GM10847 (cell line): ENCODE results near the gene KIAA0408.

Experiments used
- POLR2A ChIP-seq: IDR thresholded peaks from 2 replicates; pipeline ENCODE4 v1.6.1; 2011; ENCODE audit not compliant: insufficient read length; ENCODE audit errors: extremely low read depth

The KIAA0408 gene

DNA sequence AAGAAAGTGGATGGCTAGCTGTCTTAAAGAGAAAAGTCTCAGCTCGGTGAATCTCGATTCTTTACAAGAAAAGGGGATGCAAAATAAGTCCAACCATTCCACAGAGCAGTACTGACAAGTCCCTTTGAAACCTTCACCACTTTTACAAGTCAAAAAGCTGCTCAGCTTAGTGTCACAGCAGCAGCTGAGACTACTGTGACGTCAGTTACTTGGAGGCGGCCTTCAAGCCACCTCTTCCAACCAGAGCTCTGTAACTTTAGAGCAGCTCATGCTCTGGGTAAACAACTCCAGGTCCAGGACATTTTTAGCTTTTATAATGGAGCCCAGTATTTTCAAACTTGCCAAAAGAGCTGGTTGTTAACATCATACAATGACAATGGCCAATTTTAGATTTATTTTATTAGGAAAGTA lies at the start of gene KIAA0408:
Gene KIAA0408 (minus strand): TSS at position 159 of the 411 bp plus-strand sequence. CDS start 5,408 bp downstream, outside the sequence.
- TF ChIP-seq POLR2A, result no peak

DNA sequence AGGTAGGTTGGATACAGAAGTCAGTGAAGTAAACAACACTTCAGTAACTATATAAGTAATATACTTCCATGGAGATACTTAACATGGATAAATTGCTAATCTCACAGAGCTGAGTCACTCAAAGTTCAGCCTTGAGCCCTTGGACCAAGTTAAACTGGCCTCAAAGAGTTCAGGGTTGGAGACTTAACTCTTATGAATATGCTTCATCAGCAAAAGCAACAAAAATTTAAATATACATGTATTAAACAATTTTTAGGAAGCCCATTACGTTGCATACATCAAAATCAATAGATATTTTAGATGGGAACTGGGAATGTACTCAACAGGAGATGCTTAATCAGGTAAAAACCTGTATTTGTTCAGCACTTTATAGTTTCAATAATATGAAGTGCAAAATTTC lies 47.7 kb upstream of the KIAA0408 start:
- no peak for TF ChIP-seq POLR2A

DNA sequence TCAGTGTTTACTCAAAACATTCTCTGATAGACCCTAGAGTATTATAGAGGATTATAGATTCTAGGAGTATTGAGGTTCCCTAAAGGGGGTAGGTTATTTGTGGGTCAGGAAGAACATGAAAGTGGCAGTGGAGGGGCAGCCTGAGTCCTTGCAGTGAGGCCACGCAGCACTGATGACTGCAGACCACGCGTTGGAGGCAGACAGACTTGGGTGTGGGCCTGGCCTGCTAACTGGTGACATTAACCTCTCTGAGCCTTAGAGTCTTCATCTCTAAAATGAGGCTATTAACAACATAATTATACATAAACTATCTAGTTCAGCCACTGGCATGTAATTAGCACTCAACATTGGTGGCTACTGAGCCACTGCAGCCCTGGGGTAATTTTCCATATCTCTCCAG lies 43.8 kb upstream of the KIAA0408 start:
- no peak for TF ChIP-seq POLR2A

DNA sequence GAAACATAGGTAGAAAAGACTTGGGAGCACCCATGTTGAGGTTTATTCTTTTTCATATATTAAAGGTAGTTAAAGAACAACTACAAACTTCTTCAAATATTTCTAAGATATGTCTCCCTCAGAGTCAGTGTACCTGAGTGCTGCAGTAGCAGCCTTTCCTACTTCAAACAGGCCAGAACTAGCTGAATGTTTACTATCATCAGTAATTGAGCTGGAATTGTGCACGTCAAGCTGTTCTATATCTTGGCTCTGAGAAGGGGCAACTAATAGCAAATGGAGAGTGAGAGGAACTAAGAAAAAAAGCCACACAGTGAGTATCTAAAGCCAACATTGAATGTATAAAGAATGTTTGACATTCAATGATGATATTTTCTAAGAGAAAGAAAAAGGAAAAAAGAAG lies 38.2 kb upstream of the KIAA0408 start:
- no peak for TF ChIP-seq POLR2A

DNA sequence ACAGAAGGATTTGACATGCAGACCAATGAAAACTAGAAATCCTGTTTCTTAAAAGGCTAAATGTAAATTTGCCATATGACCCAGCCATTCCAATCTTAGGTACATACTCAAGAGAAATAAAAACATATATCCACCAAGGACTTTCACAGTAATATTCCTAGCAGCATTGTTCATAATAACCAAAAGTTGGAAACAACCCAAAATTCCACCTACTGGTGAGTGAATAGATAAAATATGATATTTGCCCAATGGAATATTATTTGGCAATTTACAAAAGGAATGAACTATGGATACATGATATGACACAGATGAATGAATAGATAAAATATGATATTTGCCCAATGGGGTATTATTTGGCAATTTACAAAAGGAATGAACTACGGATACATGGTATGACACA lies 37.3 kb upstream of the KIAA0408 start:
- no peak for TF ChIP-seq POLR2A

DNA sequence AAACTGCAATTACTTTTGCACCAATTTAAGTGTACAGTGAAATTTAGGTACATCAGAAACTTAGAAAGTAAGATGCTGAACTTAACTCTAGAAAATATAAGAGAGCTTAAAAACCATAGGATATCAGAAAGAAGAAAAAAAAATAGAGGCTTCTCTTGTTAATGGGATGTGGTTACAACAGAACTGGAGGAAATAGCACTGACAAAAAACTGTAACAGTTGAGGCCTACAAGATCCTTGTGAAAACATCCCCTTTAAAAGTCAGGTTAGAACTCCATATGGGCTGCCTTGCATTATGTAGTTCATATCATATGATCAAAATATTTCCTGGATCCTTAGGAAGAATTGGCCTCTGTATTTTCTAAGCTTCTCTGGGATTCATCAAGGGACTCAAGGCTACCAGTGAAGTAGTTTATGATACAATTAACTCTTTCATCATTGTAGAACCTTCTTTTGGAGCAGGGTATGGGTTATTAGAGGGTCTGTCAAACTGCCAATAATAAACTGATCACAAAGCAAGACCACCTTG lies 35.1 kb upstream of the KIAA0408 start:
- no peak for TF ChIP-seq POLR2A

DNA sequence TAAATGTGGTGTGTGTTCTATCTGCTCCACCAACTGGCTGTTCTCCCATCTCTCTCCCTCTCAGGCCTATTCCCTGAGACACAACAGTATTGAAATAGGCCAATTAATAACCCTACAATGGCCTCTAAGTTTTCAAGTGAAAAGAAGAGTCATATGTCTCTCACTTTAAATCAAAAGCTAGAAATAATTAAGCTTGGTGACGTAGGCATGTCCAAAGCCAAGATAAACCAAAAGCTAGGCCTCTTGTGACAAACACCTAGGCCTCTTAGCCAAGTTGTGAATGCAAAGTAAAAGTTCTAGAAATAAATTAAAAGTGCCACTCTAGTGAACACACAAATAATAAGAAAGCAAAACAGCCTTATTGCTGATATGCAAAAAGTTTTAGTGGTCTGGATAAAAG lies 30.1 kb upstream of the KIAA0408 start:
- no peak for TF ChIP-seq POLR2A

DNA sequence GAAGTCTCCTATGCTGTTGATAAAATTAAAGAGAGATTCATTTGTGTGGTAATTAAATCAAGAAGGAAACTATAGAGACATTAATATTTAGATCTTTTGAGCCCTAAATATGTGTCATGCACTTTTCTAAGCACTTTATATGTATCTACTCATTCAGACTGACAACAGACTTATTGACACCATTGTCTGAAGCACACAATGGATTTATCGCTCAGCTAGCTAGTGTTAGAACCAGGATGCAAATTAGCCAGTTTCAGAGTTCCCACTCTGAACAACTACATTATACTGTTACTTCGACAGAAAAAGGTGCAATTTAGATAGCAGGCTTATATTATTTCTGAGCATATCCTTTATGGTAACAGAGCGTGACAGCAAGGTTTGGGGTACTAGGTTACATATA lies 27.7 kb upstream of the KIAA0408 start:
- TF ChIP-seq POLR2A, result no peak

DNA sequence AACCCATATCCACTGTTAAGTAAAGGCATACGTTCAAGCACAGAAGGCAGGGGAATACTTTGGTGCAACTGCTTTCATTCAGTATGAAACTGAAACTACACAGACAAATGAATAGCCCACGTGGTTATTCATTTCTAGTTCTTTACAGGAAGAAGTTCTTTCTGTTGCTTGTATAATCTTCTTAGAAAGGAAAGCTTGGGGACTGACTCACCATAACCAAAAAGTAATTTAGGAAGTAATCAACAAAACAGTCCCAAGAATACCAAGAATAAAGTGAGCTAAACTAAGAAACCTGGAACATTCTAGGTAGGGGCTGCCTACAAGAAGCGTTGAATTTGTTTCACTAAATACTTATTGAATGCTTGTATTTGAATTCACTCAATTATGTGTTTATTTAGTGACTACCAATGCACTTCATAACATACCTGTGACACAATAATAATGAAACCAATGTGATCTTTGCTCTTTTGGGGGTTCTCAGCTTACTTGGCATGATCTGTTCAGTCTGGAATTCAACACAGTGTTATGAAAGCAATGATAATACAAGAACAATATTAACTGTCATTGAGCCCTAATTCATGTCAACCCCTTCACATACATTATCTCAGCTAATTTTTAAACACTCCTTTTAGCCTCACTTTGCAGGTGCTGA lies 25.1 kb upstream of the KIAA0408 start:
- no peak for TF ChIP-seq POLR2A

DNA sequence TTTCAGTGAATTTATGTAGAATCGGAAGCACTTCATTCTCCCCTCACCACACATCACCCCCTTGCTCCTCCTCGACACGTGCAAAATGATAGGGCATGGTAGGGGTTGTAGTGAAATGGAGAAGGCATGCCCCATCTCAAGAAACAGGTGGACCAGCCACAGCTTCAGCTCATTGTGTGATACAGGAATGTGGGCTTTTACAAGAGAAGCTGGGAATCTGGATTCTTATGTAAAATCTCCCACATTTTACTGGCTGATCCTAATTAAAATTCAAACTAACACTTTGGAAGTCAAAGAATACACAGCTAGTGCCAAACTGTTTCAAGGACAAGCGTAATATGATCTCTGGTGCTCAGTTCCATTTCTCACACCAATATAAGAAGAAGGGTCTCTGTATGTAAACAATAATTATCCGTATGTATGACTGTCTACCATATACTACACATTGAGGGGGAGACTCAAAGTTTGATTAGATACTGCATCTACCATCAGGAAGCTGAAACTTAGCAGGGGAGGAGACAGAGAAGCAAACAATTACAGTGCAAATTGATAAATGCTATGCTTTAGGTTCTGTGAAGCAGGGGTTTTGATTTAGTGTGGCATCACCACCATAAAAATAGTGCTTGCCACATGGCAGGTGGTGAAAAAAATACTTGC lies 24.3 kb upstream of the KIAA0408 start:
- TF ChIP-seq POLR2A, result no peak

DNA sequence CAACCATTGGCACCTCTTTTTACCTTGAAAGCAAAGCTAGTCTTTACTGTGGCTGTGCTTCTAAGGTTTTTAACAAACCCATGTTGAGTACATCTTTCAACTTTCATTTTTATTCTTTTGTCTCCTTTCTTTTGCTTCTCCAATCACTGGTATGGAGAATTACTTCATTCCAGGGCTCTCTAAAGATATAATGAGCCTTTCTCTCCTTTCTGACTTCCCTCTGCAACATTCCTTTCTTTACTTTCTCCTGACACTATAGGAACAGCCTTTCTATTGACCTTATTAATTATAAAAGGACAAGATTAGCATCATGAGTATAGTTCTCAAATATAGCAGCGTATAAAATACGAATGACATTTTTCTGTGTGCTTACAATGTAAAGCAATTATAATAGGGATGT lies 23.1 kb upstream of the KIAA0408 start:
- TF ChIP-seq POLR2A, result no peak

DNA sequence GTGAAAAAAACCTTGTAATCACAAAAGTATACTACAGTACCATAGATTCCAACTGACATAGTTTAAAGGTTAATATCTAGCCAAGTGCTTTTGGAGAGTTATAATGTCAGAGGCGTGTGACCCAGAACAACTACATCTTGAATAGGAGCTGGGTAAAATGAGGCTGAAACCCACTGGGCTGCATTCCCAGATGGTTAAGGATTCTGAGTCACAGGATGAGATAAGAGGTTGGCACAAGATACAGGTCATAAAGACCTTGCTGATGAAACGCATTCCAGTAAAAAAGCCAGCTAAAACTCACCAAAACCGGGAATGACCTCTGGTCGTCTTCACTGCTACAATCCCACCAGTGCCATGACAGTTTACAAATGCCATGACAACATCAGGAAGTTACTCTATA lies 22.4 kb upstream of the KIAA0408 start:
- TF ChIP-seq POLR2A, result no peak

DNA sequence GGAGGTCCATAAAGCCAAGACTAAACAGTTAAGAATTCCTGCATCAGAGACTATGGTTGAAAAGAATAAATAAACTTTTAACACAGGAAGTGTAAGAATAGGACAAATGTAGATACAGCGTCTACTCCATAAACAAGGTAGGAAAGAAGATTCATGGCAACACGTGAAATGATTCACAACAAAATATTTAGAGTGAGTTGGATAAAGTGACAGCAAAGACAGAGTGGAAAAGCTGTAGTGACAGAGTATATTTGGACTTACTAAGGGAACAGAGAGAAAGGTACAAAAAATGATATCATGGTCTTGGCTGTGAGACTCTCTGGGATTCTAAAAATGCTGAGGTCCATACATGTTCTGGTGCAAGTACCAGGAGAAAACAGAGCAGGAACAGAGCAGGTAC lies 21.9 kb upstream of the KIAA0408 start:
- TF ChIP-seq POLR2A, result no peak

DNA sequence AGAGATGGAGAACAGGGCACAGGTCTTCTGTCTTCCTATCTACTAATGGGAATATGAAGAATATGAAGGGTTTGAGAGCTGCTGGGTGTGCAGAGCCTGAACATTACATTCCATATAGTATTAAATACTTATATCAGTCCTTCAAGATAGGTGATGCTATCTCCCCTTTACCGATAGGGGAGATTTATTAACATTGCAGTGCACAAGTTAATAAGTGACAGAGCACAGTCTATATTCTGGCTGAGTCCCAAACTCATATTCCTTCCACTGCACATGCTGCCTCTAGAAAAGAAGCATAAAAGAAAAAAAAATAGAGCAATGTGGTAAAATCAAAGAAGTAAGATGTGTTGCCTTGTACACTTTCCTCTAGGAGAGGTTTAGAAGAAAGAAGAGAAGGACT lies 18.5 kb upstream of the KIAA0408 start:
- TF ChIP-seq POLR2A, result no peak

DNA sequence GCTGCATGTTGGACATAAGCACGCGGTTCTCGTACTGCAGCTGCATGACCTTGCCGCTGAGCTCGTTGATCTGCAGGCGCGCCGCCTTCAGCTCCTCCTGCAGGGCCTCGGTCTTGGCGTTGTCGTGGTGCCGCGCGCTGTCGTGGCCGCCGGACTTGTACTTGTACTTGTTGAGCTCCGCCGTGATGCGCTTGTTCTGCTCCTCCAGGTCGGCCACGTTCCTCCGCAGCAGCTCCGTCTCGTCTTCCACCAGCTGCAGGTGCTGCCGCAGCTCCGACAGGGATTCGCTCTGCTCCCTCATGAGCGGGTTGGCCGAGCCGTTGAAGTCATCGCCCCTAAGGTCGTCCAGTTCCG lies 16.6 kb upstream of the KIAA0408 start:
- TF ChIP-seq POLR2A, result no peak

DNA sequence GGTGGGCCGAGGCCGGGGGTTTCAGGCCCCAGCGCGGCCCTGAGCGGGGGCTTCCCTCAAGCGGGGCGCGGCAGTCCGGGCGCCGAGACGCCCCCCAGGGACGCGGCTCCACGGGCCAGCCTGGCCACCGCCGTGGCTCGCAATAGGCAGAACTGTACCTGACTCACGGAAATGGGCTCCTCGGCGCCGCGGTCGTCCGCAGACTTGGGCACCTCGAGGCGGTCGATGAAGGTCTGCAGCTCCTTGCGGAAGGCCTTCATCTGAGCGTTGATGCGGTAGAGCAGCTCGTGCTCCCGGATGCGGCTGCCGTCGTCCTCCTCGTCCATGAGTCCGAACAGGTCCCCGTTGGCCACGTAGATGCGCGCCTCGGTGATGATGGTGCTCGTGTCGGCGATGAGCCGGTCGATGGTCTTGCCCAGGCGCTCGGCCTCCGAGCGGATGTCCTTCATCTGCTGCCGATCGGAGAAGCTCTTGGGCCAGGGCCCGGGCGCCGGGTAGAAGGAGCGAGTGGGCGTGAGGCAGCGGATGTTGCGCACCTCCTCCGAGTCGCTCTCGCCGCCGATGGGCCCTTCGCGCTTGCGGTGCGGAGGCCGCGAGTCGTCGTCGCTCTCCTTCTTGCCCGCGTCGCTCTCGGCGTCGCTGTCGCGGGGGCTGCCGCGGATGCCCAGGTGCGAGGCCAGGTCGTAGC lies 16.1 kb upstream of the KIAA0408 start:
- no peak for TF ChIP-seq POLR2A
